ENCODE results near the gene TENT4B.

The TENT4B gene

DNA sequence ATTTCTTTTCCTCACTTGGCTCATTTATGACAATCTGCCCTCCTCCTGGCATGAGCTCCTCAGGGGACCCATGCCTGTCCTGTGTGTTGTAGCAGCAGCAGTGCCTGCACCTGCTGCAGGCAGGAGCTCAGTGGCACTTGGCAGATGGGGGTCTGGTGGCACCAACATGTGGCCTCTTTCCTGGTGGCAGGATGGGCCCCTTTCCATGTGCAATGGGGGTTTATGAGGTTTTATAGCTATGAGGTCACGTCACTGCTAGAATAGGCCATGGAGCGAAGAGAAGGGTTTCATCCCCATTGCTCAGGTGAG is 120.2 kb downstream of the TENT4B start:
- DNase-seq = no peak

- DNase-seq = no peak
These were observed 120.8 kb downstream of the TENT4B start for GRCh38 chr16:50273888-50274325.

GRCh38 chr16:50274326-50275097 is 121.4 kb downstream of the TENT4B start:
- no peak for DNase-seq

GRCh38 chr16:50275098-50275415 is 122.0 kb downstream of the TENT4B start:
- DNase-seq = no peak

DNA sequence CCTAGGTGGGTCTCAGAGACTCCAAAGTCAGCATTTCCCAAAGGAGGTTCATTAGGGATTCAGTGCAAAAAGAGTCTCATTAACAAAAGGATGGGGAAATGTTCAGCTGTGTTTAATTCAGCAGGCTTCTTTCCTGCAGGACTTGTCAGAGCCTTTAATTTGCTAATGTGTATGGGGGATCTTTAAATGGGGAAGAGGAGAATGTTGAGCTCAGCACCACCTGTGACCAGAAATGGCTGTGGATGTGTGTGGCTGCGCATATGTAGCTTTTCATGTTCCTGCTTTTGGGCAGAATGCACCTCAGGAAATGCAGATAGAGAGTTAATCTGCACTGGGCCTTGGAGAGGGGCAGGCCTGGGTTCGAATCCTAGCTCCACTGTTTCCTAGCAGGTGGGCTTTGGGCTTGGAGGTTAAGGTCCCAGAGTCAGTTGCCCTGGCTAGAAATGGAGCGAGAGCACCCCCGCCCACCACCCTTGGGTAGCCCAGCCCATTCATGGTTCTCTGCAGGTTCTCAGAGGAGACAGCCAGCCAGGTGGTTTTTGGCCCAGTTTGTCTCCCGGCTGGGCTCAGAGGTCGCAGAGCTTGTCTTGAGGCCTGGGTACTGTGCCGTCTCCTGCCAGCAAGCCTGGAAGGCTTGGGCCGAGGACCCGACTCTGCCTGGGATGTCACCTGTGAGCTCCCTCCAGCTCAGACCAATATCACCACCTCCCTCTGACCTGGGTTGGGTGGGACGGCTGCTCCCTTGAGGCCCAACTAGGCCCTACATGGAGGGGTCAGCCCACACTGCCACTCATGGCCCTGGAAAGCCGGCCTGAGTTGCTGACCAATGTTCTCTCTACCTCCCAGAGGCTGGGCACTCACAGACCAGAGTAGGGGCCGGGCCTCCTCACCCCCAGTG is 122.6 kb downstream of the TENT4B start:
- no peak for DNase-seq

DNA sequence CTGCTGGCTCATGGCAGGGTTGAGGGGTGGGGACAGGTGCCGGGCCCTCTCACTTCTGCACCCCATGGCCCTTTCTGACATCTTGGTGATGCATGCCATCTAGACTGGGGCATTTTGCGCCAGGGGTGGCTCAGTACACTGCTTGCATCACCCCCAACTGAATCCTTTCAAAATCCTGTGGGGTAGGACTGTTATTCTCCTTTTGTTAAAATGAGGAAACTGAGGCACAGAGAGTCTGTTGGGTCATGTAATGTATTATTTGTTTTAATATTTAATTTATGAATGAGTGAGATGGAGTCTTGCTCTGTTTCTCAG is 123.2 kb downstream of the TENT4B start:
- no peak for DNase-seq

DNA sequence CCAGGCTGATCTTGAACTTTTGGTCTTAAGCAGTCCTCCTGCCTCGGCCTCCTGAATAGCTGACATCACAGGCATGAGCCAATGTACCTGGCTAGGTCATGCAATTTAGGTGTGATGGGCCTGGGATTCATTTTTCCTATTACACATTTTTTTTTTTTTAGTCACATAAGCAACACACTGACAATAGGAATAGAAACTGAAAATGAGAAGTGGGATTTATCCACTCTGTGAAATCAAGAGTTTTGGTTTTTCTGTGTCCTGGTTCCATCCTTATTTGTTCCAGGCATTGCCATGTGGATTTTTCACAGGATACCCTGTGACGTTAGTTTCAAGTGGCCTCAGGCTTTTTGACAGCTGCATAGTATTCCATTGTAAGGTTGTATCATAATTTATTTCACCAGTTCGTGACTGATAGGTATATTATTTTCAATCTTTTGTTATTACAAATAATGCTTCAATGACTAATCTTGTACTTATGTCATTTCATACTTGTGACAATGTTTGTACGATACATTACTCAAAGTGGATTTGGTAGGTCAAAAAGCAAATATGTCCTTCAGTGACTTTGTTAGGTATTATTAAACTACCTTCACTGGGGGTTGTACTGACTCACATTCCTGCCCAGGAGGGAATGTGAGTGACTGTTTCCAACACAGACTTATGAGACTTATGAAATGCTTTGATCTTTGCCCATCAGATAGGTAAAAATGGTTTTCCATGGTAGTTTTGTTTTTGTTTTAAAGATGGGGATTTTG is 123.9 kb downstream of the TENT4B start:
- DNase-seq = no peak

- no peak for DNase-seq
These were observed 125.1 kb downstream of the TENT4B start for GRCh38 chr16:50278251-50278650.

DNA sequence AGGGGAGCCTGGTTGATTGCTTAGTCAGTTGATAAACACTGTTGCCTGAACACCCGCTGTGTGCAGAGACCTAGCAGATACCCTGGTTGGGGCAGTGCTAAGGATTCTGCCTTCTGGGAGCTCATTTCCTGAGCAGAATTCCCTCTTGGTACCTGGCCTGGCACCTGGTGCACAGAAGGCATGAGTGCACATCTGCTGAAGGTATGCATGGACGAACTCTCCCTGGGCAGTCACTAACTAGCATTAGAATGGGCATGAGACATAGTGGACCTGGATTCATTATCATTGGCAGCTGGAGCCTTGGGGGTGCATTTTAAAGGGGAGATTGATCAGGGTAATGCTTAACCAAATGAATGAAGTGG is 126.4 kb downstream of the TENT4B start:
- no peak for DNase-seq

DNA sequence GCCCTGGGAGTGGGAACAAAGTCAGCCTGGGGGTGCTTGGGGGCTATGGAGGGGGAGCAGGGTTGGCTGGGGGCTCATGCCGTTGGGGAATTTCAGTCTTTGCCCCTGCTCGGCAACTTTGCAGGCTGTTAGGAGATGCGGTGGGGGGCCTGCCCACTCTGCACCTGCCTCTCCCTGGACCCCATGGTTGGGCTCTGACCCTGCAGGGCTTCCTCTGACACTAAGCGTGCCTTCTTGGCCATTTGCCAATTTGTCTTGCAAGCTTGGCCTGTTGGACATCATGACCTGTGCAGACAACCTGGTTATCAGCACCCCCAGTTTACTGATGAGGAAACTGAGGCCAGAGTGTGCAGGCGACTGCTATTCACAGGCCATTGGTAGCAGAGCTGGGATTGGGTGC is 127.8 kb downstream of the TENT4B start:
- no peak for DNase-seq

All from NCI-H774 (cell line).